Gastrocnemius medialis (tissue), 4 donors: ENCODE data around the gene EDARADD.

Source experiments
- POLR2A ChIP-seq, 2 donors: fragments of 450-650 bp; IDR thresholded peaks; one replicate each; pipeline ENCODE4 v1.6.1; 2017; ENCODE audit warnings: antibody characterized with exemption in 2 of 2, mild to moderate bottlenecking in 2 of 2, moderate library complexity in 2 of 2
- TF ChIP-seq, protein P1 (sequence below), 5 experiments: fragments of 450-650 bp in 3 of 5; fragments of 200-600 bp in 2 of 5; sonication (generic) in 2 of 5; IDR thresholded peaks in 4 of 5; conservative IDR thresholded peaks in 1 of 5; 1 replicate in 4 of 5; 2 replicates in 1 of 5; pipeline ENCODE4 v1.5.1; 2016 to 2019; ENCODE audit warnings: antibody characterized with exemption in 5 of 5, mild to moderate bottlenecking in 3 of 5, moderate library complexity in 3 of 5

DNA sequence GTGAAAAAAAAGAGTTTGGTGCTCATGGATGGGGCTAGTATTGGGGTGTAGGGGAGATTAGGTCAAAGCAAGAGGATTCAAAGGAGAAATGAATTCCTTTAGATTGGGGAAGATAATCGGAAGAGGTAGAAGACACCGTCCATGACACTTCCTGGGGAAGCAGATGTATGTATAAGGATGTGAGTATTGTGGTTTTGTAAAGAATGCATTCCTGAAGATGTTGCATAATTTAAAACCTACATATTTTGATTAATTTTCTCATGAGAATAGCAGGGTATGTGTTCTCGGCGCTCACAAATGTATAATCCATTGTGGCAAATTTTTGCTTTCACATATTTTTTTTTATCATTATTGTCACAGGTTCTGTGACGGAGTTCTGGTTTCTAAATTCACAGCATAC lies 124.2 kb downstream of the EDARADD start:
- TF ChIP-seq, protein P1, sequence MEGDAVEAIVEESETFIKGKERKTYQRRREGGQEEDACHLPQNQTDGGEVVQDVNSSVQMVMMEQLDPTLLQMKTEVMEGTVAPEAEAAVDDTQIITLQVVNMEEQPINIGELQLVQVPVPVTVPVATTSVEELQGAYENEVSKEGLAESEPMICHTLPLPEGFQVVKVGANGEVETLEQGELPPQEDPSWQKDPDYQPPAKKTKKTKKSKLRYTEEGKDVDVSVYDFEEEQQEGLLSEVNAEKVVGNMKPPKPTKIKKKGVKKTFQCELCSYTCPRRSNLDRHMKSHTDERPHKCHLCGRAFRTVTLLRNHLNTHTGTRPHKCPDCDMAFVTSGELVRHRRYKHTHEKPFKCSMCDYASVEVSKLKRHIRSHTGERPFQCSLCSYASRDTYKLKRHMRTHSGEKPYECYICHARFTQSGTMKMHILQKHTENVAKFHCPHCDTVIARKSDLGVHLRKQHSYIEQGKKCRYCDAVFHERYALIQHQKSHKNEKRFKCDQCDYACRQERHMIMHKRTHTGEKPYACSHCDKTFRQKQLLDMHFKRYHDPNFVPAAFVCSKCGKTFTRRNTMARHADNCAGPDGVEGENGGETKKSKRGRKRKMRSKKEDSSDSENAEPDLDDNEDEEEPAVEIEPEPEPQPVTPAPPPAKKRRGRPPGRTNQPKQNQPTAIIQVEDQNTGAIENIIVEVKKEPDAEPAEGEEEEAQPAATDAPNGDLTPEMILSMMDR (IDR thresholded peaks at IDR 0.05 in 4 of 5, conservative IDR thresholded peaks at IDR 0.05 in 1 of 5): no peak
- TF ChIP-seq POLR2A (IDR thresholded peaks at IDR 0.05): no peak
